BLaER1 (cell line): ENCODE data around the gene TRPM1.

ENCODE experiments used
- H3K27ac ChIP-seq: shearing (Covaris generic); formaldehyde crosslinking; 2 replicates; pipeline ENCODE4 v1.8.1; 2022
- H3K27me3 ChIP-seq: shearing (Covaris generic); formaldehyde crosslinking; 2 replicates; pipeline ENCODE4 v1.8.1; 2022
- H3K36me3 ChIP-seq: shearing (Covaris generic); formaldehyde crosslinking; 2 replicates; pipeline ENCODE4 v1.8.1; 2022
- H3K4me1 ChIP-seq: shearing (Covaris generic); formaldehyde crosslinking; 2 replicates; pipeline ENCODE4 v1.8.1; 2022
- H3K4me2 ChIP-seq: shearing (Covaris generic); formaldehyde crosslinking; 2 replicates; pipeline ENCODE4 v1.8.1; 2022
- H3K4me3 ChIP-seq: shearing (Covaris generic); formaldehyde crosslinking; 2 replicates; pipeline ENCODE4 v1.8.1; 2022
- H3K9ac ChIP-seq: shearing (Covaris generic); formaldehyde crosslinking; 2 replicates; pipeline ENCODE4 v1.8.1; 2022
- H3K9me3 ChIP-seq: shearing (Covaris generic); formaldehyde crosslinking; 2 replicates; pipeline ENCODE4 v1.8.1; 2022
- H4K20me1 ChIP-seq: shearing (Covaris generic); formaldehyde crosslinking; 2 replicates; pipeline ENCODE4 v1.8.1; 2022
- Cebpa-rat ChIP-seq: shearing (Covaris generic); IDR thresholded peaks from 2 replicates; pipeline ENCODE4 v1.8.1; 2022

Gene TRPM1

DNA sequence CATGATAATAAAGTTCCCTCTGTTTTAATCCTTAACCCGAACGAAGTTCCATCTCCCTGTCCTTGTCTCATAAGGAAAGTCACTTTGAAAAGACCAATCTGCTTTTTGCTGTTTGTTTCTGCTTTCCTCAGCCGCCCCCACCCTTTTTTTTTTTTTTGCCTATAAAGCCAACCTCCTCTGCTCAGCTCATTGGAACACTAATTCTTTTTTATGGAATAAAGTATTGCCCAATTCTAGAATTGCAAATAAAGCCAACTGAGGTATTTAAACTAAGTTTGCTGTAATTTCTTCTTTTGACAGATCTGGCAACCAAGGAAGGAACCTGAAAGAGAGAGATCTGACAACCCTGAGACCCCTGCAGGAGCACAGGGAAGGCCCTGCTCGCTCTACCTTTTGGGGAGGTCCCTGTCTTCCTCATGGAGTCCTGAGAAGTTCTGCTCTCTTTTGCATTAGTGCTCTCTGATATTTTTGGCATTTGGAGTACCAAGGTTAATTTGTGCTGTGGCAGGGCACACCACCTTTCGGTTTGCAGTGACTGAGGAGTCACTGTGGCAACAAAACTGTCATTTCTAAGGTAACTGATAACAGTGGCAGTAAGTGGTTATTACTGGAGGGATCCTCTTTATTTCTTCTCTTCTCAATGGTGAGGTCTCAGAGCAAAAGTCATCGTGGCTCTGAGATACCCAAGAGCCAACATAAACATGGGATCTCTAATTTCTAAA lies 35.2 kb upstream of the TRPM1 start:
- H4K20me1 ChIP-seq = no peaks in the 10 kb centered on the region
- no peak for TF ChIP-seq Cebpa-rat
- H3K36me3 ChIP-seq = no peaks in the 10 kb centered on the region
- no peaks in the 10 kb centered on the region for H3K27me3 ChIP-seq
- no peaks in the 10 kb centered on the region for H3K4me1 ChIP-seq
- H3K9me3 ChIP-seq = no peaks in the 10 kb centered on the region; the same call in 1 of the 2 replicates
- H3K4me3 ChIP-seq = no peak overlapping the region
- no peak overlapping the region for H3K4me2 ChIP-seq
- no peak overlapping the region for H3K9ac ChIP-seq
- H3K27ac ChIP-seq = no peak overlapping the region

DNA sequence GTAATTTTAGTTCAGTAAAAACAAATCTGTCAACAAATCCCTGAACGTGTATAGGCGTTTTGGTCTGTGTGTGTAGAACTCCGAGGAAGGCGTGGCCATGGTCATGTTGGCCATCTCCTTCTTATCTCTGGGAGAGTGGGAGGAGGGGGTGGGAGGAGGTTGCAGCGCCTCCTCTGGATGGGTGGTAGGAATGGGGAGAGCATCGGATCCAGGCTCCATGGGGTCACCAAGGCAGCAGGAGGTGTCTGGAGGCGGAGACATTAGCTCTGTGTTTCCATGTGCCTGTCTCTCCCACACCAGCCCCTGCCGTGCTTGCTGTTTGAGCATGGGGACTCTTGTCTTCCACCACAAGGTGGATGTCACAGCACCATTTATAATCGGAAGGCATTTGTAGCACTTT lies 34.5 kb upstream of the TRPM1 start:
- TF ChIP-seq Cebpa-rat = no peak
- Histone ChIP-seq H3K4me2 (no peak overlapping the region), H3K9ac (no peak overlapping the region), H3K27me3 (no peaks in the 10 kb centered on the region), H4K20me1 (no peaks in the 10 kb centered on the region), H3K4me3 (no peak overlapping the region), H3K9me3 (no peaks in the 10 kb centered on the region; the same call in 1 of the 2 replicates), H3K27ac (no peak overlapping the region), H3K4me1 (no peaks in the 10 kb centered on the region), H3K36me3 (no peaks in the 10 kb centered on the region)

DNA sequence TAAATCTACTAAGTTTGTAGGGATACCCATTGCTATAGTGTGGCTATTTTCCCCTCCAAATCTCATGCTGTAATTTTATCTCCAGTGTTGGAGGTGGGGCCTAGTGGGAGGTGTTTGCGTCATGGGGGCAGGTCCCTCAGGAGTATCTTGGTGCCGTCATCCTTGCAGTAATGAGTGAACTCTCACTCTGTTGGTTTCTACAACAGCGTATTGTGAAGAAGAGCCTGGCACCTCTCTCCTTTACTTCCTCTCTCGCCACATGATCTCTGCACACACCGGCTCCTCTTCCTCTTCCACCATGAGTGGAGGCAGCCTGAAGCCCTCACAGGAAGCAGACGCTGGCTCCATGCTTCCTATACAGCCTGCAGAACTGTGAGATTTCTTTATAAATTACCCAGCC lies 34.0 kb upstream of the TRPM1 start:
- no peaks in the 10 kb centered on the region for H3K36me3 ChIP-seq
- H3K9me3 ChIP-seq = no peaks in the 10 kb centered on the region; the same call in 1 of the 2 replicates
- no peak for TF ChIP-seq Cebpa-rat
- no peak overlapping the region for H3K4me2 ChIP-seq
- no peaks in the 10 kb centered on the region for H3K27me3 ChIP-seq
- no peaks in the 10 kb centered on the region for H3K4me1 ChIP-seq
- H4K20me1 ChIP-seq = no peaks in the 10 kb centered on the region
- no peak overlapping the region for H3K27ac ChIP-seq
- H3K4me3 ChIP-seq = no peak overlapping the region
- H3K9ac ChIP-seq = no peak overlapping the region

DNA sequence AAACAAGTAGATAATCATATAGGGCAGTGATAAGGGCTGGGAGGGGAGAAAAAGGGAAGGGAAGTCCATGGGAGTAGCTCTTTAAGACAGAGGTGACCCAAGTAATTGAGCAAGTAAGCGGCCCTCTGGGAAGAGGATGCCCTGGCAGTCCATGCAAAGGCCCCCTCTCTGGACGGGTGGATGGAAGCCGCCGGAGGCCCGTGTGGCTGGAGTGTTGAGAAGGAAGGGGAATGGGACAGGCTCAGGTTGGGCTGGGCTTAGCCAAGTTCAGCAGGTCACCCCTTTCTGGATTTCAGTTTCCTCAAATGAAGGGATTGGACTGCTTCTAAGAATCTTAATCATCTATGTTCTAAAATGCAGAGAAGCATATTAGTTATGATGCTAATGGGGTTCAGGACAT lies 32.4 kb upstream of the TRPM1 start:
- Histone ChIP-seq H4K20me1 (no peaks in the 10 kb centered on the region), H3K4me3 (no peak overlapping the region), H3K4me1 (no peaks in the 10 kb centered on the region), H3K4me2 (no peak overlapping the region), H3K9me3 (no peaks in the 10 kb centered on the region; the same call in 1 of the 2 replicates), H3K36me3 (no peaks in the 10 kb centered on the region), H3K9ac (no peak overlapping the region), H3K27ac (no peak overlapping the region), H3K27me3 (no peaks in the 10 kb centered on the region)
- no peak for TF ChIP-seq Cebpa-rat

DNA sequence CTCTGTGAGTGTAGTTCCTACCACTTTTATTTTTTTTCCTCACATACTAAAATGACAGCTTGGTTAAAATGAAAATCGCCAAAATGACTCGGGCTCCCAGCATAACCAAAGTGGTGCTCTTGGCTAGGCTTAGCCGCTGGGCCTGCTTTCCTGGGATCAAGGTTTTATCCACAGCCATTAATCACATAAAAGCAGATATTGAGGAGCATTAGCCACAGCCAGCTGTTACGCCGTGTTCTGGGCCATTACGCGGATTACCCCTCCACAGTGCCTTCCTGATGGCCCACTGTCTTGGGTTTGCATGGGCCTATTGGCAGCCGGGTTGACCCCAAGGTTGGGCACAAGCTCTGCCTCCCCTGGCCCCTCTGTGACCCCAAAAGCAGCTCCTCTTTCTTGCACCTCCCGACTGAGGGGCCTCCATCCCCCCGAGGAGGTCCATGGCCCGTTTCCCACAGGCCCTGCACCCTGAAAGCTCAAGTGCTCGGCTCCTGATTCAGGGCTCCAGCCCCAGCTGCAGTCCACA lies 30.4 kb upstream of the TRPM1 start:
- H3K4me2 ChIP-seq = no peak overlapping the region
- no peak overlapping the region for H3K4me3 ChIP-seq
- H4K20me1 ChIP-seq = no peaks in the 10 kb centered on the region
- no peaks in the 10 kb centered on the region for H3K27me3 ChIP-seq
- H3K9me3 ChIP-seq = no peaks in the 10 kb centered on the region
- H3K36me3 ChIP-seq = no peaks in the 10 kb centered on the region
- H3K9ac ChIP-seq = no peak overlapping the region
- no peak for TF ChIP-seq Cebpa-rat
- H3K27ac ChIP-seq = no peak overlapping the region
- H3K4me1 ChIP-seq = no peaks in the 10 kb centered on the region

DNA sequence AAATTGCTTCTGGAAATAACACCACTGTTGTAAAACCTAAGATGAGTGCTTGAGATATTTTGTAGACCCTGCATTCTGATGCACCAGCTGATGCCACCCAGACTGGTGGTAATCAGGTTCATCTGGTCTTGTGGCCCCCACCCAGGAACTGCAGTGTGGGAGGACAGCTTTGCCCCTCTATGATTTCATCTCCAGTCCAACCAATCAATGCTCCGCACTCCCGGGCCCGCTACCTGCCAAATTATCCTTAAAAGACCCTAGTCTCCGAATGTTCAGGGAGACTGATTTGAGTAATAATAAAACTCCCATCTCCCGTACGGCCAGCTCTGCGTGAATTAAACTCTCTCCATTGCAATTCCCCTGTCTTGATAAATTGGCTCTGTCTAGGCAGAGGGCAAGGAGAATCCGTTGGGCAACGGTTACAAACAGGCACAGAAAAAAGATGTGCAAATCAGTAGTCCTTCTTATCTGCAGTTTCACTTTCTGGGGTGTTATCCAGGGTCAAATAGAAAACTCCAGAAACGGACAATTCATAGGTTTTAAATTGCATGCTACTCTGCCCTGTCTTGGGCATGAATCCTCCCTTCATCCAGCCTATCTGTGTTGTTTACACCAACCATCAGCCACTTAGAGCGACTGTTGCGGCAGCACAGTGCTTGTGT lies 29.2 kb upstream of the TRPM1 start:
- Histone ChIP-seq H3K4me1 (peaks cover 10% of the 10 kb centered on the region), H3K4me3 (no peak overlapping the region), H3K27me3 (no peaks in the 10 kb centered on the region), H4K20me1 (no peaks in the 10 kb centered on the region), H3K9ac (no peak overlapping the region; the same call in 1 of the 2 replicates), H3K9me3 (no peaks in the 10 kb centered on the region), H3K27ac (no peak overlapping the region), H3K4me2 (no peak overlapping the region), H3K36me3 (no peaks in the 10 kb centered on the region)
- TF ChIP-seq Cebpa-rat = no peak

DNA sequence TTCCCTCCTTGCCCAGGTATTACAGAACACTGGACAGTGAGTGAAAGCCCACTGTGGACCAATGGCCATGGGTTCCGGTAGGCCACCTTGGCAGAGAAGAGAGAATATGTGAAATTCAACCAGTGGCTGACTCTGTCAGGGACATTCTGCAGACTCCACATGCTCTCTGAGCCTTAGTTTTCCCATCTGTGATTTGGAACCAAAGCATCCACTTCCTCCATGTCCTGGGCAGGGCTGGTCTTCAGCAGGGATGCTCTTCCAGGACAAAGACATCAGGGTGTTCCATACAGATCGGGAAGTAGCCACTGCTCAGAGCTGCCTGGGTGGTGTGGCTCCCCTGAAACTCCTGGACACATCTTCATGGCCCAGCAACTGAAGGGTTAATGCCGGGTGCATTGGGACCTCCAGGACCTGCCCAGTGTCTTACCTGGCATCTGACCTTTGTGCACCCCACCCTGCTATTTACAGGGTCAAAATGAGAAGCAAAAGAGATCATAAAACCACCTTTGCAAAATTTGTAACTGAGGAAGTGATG lies 28.3 kb upstream of the TRPM1 start:
- Histone ChIP-seq H3K4me1 (peaks cover 11% of the 10 kb centered on the region), H3K9me3 (no peaks in the 10 kb centered on the region), H3K4me2 (no peak overlapping the region), H3K27ac (no peak overlapping the region), H3K36me3 (no peaks in the 10 kb centered on the region), H3K4me3 (no peak overlapping the region), H4K20me1 (no peaks in the 10 kb centered on the region), H3K9ac (no peak overlapping the region), H3K27me3 (no peaks in the 10 kb centered on the region)
- TF ChIP-seq Cebpa-rat = no peak

DNA sequence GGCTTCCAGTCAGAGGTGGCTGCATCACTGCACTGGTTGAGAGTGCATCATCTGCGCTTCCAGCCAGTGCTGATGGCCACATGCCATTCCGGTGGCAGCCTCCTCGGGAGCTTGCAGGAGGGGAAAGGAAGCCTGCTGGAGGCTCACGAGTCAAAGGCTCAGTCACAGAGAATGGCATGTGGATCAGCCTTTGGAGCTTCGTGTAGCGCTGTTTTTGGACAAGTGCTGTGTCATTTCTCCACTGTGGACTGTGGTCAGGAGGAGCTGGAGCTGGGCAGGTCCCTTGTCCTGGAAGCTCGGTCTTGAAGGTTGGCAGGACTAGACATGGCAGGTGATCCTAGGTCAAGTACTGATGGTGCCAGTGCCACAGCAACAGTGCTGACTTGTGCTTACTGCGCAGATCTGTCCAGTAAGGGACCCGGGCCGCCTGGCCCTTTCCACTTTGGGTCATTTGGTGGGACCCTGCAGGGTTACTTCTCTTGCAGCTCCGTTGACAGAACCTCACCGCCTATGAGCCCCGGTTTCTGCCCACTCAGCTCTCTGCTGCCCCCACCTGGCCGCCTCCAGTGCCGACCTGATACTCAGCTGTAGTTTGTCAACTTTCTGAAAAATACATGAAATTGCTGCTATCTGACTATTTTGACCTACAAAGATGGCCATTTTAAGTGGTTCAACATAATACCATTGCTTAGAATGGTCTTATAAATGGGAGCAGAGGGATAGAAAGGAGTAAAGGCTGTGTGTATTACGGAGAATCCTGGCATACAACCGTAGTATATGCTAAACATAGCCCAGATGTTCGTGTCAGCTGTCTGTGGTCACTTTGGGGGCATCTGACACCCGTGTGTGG lies 27.6 kb upstream of the TRPM1 start:
- Histone ChIP-seq H3K36me3 (no peaks in the 10 kb centered on the region), H3K9me3 (peaks cover 3% of the 10 kb centered on the region), H3K4me1 (peaks cover 11% of the 10 kb centered on the region), H3K27ac (no peak overlapping the region), H4K20me1 (no peaks in the 10 kb centered on the region), H3K4me2 (no peak overlapping the region), H3K27me3 (no peaks in the 10 kb centered on the region), H3K9ac (no peak overlapping the region), H3K4me3 (no peak overlapping the region)
- no peak for TF ChIP-seq Cebpa-rat

DNA sequence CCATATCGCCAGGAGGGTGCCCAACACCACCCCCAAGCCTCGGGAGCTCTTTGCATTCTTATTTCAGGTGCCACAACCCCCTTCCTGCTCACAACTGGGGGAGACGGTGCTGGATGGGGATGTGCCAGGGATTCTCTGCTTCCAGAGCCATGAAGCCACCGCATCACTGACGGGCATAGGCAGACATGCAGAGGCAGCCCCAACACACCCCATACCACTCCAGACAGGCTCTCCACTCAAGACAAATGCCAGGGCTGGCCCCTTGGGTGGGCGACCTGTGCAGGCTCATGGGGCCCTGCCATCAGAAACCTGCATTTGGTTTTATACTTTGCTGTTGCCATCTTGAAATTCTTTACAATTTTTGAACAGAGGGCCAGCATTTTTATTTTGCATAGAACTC lies 27.0 kb upstream of the TRPM1 start:
- no peak overlapping the region for H3K27ac ChIP-seq
- no peaks in the 10 kb centered on the region for H3K36me3 ChIP-seq
- peaks cover 10% of the 10 kb centered on the region for H3K9me3 ChIP-seq
- peaks cover 11% of the 10 kb centered on the region for H3K4me1 ChIP-seq
- no peak for TF ChIP-seq Cebpa-rat
- no peak overlapping the region for H3K4me2 ChIP-seq
- H3K27me3 ChIP-seq = no peaks in the 10 kb centered on the region
- no peak overlapping the region for H3K4me3 ChIP-seq
- no peaks in the 10 kb centered on the region for H4K20me1 ChIP-seq
- no peak overlapping the region for H3K9ac ChIP-seq
